ENCODE results near the gene ARFGEF2. TPM values are rescaled to one million over a fixed set of nuclear protein-coding genes. Genes with fewer than 3 reads are reported as not detected.

ARFGEF2 gene
- polyA plus RNA-seq, 1 donor (not counting 4 experiments of a cell fraction or from before 2014, with no cell fraction given) = 19.2 TPM

GRCh38 chr20:48926267-48926666 is 4.8 kb downstream of the ARFGEF2 start:
- peaks cover 19% of the 10 kb centered on the region for H3K4me1 ChIP-seq (ENCODE audit: control insufficient read depth, extremely low read depth, insufficient read depth, low read length)
- H3K9me3 ChIP-seq (ENCODE audit: control insufficient read depth, low read depth, low read length) = no peaks in the 10 kb centered on the region
- dilution Hi-C loops (cut with MboI; ENCODE audit: extremely low pct_ligation_motif_present, low sequenced_read_pairs) = no loop called here
- no peak overlapping the region for H3K4me3 ChIP-seq (ENCODE audit: control insufficient read depth in 2 of 3, extremely low read depth in 1 of 3, insufficient read depth in 2 of 3, low read depth in 1 of 3, low read length in 3 of 3)
- peaks cover 15% of the 10 kb centered on the region for H4K20me1 ChIP-seq (ENCODE audit: control insufficient read depth, extremely low read depth, insufficient read depth, low read length)
- no peak overlapping the region for H3K4me2 ChIP-seq (ENCODE audit: control insufficient read depth, extremely low read depth, insufficient read depth, low read depth, low read length)
- DNase-seq (ENCODE audit: low read depth, low spot score) = no peak
- H3K9ac ChIP-seq (ENCODE audit: control insufficient read depth, extremely low read depth, insufficient read depth, low read length) = no peak overlapping the region
- peaks cover 88% of the 10 kb centered on the region for H3K79me2 ChIP-seq (ENCODE audit: control insufficient read depth, insufficient read depth, low read length)
- no peak for FAIRE-seq
- TF ChIP-seq EZH2 (IDR thresholded peaks at IDR 0.05; ENCODE audit: low read length) = no peak
- no peaks in the 10 kb centered on the region for H3K27me3 ChIP-seq (ENCODE audit: control insufficient read depth, extremely low read depth, insufficient read depth, low read length)
- H3K36me3 ChIP-seq (ENCODE audit: control insufficient read depth in 2 of 2, extremely low read depth in 1 of 2, insufficient read depth in 2 of 2, low read length in 2 of 2) = no peaks in the 10 kb centered on the region
- no peaks in the 10 kb centered on the region for H3K9me1 ChIP-seq (ENCODE audit: control insufficient read depth, extremely low read depth, insufficient read depth, low read length)
- H2AFZ ChIP-seq (ENCODE audit: control insufficient read depth, low read length) = no peak overlapping the region
- H3K27ac ChIP-seq (ENCODE audit: control insufficient read depth, insufficient read depth, low read length) = no peak overlapping the region

GRCh38 chr20:48926821-48927220 is 5.3 kb downstream of the ARFGEF2 start:
- Histone ChIP-seq H3K27ac (ENCODE audit: control insufficient read depth, insufficient read depth, low read length) (no peak overlapping the region), H3K79me2 (ENCODE audit: control insufficient read depth, insufficient read depth, low read length) (peaks cover 93% of the 10 kb centered on the region), H2AFZ (ENCODE audit: control insufficient read depth, low read length) (no peak overlapping the region), H3K4me1 (ENCODE audit: control insufficient read depth, extremely low read depth, insufficient read depth, low read length) (peaks cover 19% of the 10 kb centered on the region), H3K9ac (ENCODE audit: control insufficient read depth, extremely low read depth, insufficient read depth, low read length) (no peak overlapping the region), H3K9me1 (ENCODE audit: control insufficient read depth, extremely low read depth, insufficient read depth, low read length) (no peaks in the 10 kb centered on the region), H3K4me3 (ENCODE audit: control insufficient read depth in 2 of 3, extremely low read depth in 1 of 3, insufficient read depth in 2 of 3, low read depth in 1 of 3, low read length in 3 of 3) (no peak overlapping the region), H3K9me3 (ENCODE audit: control insufficient read depth, low read depth, low read length) (no peaks in the 10 kb centered on the region), H3K27me3 (ENCODE audit: control insufficient read depth, extremely low read depth, insufficient read depth, low read length) (no peaks in the 10 kb centered on the region), H3K36me3 (ENCODE audit: control insufficient read depth in 2 of 2, extremely low read depth in 1 of 2, insufficient read depth in 2 of 2, low read length in 2 of 2) (no peaks in the 10 kb centered on the region), H3K4me2 (ENCODE audit: control insufficient read depth, extremely low read depth, insufficient read depth, low read depth, low read length) (no peak overlapping the region), H4K20me1 (ENCODE audit: control insufficient read depth, extremely low read depth, insufficient read depth, low read length) (peaks cover 18% of the 10 kb centered on the region)
- DNase-seq (ENCODE audit: low read depth, low spot score) (no peak), FAIRE-seq (no peak)
- dilution Hi-C loops (cut with MboI; ENCODE audit: extremely low pct_ligation_motif_present, low sequenced_read_pairs) = no loop called here
- TF ChIP-seq CTCF (optimal IDR thresholded peaks at IDR 0.05 in 1 of 3, IDR thresholded peaks at IDR 0.05 in 1 of 3, conservative IDR thresholded peaks at IDR 0.05 in 1 of 3; ENCODE audit: extremely low read depth in 1 of 3, insufficient read depth in 2 of 3, low read length in 3 of 3) = no peak
- TF ChIP-seq EZH2 (IDR thresholded peaks at IDR 0.05; ENCODE audit: low read length) = no peak

Measured in keratinocyte (primary cell).